Choroid plexus epithelial cell (primary cell): ENCODE measurements around the gene ZBTB34.

Experiments
- DNase-seq: peaks from one replicate; pipeline ENCODE4 v3.0.0-alpha.2; 2010; ENCODE audit warnings: low read depth
- H3K4me3 ChIP-seq: 2 replicates; pipeline ENCODE4 v1.5.1; 2011; ENCODE audit warnings: low read depth, mild to moderate bottlenecking, control low read depth, low read length, moderate library complexity
- TF ChIP-seq, protein P1 (sequence below): conservative IDR thresholded peaks from 2 replicates; pipeline ENCODE4 v1.5.1; 2011; ENCODE audit warnings: low read depth, mild to moderate bottlenecking, control low read depth, inconsistent platforms, low read length, moderate library complexity

Gene ZBTB34

DNA sequence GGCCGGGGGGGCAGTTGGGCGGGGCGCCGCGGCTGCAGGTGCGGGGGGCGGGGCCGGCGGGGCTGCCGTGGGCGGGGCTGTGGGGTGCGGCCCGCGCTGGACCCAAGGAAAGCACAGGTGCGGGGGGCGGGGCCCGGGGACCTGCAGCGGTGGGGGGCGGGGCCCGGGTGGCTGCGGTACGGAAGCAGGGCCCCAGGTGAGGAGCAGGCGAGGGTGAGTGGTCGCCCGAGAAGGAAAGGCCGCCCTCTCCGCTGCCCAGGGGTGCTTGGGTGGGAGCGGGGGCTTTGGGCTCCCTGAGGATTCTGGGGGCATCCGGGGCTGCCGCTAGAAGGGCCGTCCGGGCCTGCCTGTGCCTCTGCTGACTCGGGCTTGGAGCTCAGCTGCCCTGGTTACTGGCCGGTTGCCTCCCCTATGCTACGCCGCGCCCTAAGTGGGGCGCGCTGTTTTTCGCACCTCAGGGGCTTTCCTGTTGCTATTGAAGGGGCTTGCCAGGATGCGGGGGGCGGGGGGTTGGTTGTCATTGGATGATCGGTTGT, 54.9 kb downstream of the ZBTB34 start:
- no peak overlapping the region for H3K4me3 ChIP-seq
- TF ChIP-seq, protein P1, sequence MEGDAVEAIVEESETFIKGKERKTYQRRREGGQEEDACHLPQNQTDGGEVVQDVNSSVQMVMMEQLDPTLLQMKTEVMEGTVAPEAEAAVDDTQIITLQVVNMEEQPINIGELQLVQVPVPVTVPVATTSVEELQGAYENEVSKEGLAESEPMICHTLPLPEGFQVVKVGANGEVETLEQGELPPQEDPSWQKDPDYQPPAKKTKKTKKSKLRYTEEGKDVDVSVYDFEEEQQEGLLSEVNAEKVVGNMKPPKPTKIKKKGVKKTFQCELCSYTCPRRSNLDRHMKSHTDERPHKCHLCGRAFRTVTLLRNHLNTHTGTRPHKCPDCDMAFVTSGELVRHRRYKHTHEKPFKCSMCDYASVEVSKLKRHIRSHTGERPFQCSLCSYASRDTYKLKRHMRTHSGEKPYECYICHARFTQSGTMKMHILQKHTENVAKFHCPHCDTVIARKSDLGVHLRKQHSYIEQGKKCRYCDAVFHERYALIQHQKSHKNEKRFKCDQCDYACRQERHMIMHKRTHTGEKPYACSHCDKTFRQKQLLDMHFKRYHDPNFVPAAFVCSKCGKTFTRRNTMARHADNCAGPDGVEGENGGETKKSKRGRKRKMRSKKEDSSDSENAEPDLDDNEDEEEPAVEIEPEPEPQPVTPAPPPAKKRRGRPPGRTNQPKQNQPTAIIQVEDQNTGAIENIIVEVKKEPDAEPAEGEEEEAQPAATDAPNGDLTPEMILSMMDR = no peak

DNA sequence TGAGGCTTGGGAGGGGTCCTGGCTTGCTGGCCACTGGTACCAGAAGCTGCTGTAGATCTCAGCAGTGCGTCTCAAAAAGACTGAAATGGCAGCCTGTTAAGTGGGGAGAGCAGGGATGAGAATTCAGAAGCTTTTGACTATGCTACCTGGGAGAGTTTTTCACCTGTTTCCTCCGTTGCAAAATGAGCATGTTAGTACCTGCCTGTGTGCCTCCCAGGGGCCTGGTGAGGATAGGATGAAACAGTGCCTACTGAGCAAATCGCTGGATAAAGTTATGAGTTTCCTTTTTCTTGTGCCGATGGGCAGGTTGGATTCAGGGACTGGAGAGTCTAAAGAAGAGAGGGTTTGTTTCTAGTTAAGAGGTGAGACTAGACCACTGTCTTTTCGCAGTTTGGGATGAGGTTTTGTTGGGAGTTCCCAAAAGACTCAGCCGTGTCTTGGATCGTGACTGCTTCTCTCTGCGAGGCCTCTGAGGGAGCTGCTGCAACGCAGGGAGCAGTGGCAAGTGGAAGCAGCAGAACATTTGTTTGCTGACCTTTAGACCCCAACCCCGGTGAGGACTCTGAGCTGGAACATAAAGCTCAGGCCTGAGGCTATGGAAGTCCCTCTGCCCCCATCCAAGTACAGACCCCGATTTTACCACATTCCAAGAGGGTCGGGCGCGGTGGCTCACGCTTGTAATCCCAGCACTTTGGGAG, 55.6 kb downstream of the ZBTB34 start:
- H3K4me3 ChIP-seq = no peak overlapping the region
- no peak for DNase-seq
- TF ChIP-seq, protein P1 = no peak

More for the DNA sequence above, 54.9 kb downstream of the ZBTB34 start:
- DNase-seq = no peak

DNA sequence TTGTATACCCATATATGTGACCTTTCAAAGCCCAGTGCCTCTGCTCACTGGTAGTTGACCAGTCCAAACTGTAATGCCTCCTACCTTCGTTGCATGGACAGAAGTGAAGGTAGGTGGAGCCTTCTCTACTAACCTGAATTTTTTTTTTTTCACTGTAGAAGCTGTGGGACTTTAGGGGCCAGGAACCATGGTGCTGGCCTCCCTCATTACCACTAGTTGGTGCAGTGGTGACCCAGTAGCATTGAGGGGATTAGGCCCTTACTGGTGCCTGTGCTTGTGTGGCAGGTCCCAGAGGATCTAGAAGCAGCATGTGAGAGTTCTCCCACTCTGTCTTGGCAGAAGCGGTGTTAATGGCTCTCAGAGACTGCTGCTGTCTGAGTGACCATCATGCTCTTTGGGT, 56.5 kb downstream of the ZBTB34 start:
- TF ChIP-seq, protein P1 = peak; percentile 12
- no peak overlapping the region for H3K4me3 ChIP-seq
- no peak for DNase-seq

DNA sequence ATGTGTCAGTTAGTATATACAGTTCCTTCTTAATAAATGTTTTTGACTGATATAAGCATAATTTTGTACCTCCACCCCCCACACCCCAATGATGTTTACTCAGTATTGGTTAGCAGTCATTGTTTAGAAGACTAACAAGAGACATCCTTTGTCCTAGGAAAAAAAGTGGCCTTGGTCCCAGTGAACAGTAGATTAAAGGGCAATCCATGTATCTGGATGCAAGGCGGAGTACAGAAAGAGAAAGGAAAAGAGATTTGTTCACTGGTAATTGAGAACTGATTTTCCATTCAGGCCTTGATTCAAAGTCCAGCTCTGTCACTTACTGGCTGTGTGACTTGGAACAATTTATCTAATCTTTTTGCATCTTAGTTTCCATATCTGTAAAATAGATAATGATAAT, 58.8 kb downstream of the ZBTB34 start:
- DNase-seq = no peak

DNA sequence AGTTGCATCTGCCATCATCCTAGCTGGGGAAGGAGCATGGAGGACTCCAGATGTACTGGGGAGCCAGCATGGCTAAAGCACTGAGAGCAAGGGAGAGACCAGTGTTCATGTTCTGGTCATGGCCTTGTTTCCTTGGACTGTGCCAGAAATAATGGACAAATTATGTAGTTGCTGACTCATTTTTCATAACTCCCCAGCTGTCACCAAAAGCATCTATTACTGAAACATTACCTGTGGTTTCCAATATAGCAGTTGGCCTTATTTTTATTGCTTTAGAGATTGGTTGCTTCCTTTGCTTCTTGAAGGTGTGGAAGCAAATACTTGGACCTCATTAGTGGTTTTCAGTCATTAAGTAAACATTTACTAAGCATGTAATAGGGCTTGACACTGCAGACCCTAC, 65.4 kb downstream of the ZBTB34 start:
- no peak overlapping the region for H3K4me3 ChIP-seq
- TF ChIP-seq, protein P1 = no peak
- no peak for DNase-seq

More for the DNA sequence above, 58.8 kb downstream of the ZBTB34 start:
- TF ChIP-seq, protein P1 = no peak
- no peak overlapping the region for H3K4me3 ChIP-seq

DNA sequence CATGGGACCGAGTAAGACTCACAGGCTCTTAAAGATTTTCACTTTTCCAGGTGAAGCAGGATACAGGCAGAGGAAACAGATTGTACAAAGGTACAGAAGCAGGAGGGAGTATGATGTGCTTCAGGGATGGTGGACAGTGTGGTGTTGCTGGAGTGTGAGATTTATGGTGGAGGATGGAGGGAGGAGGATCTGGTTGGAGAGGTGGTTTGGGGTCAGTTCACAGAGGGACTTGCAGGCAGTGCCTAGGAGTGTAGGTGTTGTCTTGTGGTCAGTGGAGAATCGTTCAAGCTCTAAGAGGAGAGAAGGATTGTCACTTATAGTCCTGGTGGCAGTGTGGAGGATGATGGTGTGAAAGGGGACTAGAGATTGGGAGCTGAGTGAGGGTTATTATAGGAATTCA, 65.9 kb downstream of the ZBTB34 start:
- TF ChIP-seq, protein P1 = no peak
- H3K4me3 ChIP-seq = no peak overlapping the region
- DNase-seq = no peak

DNA sequence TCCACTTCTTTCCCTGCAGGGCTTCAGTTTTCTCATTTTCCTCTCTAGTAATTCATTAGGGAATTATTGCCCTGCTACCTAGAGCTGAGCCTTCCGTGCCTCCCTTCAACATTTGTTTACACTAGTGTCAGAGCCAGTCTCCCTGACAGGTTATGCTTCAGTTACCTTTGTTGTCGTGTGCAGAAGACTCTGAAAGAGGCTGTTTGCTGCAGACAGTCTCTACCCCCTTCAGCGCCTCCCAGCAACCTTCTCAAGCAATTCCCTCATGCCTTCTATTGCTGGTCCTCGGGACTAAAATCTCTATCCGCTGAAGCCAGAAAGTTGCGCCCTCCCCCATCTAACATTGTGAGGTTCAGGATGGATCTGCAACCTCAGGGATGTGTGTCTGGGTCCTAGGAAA, 67.0 kb downstream of the ZBTB34 start:
- DNase-seq = no peak
- TF ChIP-seq, protein P1 = no peak
- no peak overlapping the region for H3K4me3 ChIP-seq
